ENCODE data around the gene PELO.

- TF ChIP-seq CTCF (IDR thresholded peaks at IDR 0.05; ENCODE audit: low read depth, low read length, poor library complexity, severe bottlenecking), result no peak
- no peak for TF ChIP-seq EZH2phosphoT487 (IDR thresholded peaks at IDR 0.05; ENCODE audit: borderline replicate concordance, low read length)
Observed at GRCh38 chr5:52740007-52740406, 47.7 kb upstream of the PELO start.

All from DOHH2 (cell line).